ENCODE measurements around the gene AKAP12. TPM values are rescaled to one million over a fixed set of nuclear protein-coding genes. Genes with fewer than 3 reads are reported as not detected.

Gene AKAP12
- total RNA-seq, 1 donor from 2014 or later, result 53.9 TPM

DNA sequence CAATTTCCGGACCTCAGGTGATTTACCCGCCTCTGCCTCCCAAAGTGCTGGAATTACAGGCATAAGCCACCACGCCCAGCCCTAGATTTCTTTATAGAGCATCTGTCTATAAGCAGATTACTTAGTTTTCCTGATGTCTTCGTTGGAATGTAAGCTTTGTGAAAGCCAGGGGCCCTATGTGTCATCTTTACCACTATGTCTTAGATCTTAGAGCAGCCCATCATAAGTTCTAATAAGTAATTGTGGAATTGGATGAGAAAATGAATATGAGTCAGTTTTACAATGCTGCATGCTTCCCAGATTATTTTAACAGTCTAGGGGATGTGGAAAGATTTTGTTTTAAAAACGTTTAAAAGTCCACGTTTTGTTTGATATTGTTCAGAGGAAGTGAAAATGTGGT, 160.7 kb downstream of the AKAP12 start:
- no peak overlapping the region for H3K4me3 ChIP-seq
- TF ChIP-seq, protein P1, sequence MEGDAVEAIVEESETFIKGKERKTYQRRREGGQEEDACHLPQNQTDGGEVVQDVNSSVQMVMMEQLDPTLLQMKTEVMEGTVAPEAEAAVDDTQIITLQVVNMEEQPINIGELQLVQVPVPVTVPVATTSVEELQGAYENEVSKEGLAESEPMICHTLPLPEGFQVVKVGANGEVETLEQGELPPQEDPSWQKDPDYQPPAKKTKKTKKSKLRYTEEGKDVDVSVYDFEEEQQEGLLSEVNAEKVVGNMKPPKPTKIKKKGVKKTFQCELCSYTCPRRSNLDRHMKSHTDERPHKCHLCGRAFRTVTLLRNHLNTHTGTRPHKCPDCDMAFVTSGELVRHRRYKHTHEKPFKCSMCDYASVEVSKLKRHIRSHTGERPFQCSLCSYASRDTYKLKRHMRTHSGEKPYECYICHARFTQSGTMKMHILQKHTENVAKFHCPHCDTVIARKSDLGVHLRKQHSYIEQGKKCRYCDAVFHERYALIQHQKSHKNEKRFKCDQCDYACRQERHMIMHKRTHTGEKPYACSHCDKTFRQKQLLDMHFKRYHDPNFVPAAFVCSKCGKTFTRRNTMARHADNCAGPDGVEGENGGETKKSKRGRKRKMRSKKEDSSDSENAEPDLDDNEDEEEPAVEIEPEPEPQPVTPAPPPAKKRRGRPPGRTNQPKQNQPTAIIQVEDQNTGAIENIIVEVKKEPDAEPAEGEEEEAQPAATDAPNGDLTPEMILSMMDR (IDR thresholded peaks at IDR 0.05), result no peak
- intact Hi-C loops (cut with DNase I), result no loop called here

GRCh38 chr6:151402228-151402627, 162.5 kb downstream of the AKAP12 start:
- H3K4me1 ChIP-seq, result peaks cover 0 to 13% of the 10 kb centered on the region in 2 donors
- TF ChIP-seq, protein P1 (IDR thresholded peaks at IDR 0.05), result no peak
- no peaks in the 10 kb centered on the region for H3K27me3 ChIP-seq
- intact Hi-C loops (cut with DNase I), result no loop called here
- DNase-seq (ENCODE audit: low spot score in 2 of 2), result no peak
- H3K36me3 ChIP-seq, result peaks cover 9 to 27% of the 10 kb centered on the region in 2 donors
- no peak overlapping the region for H3K27ac ChIP-seq
- no peaks in the 10 kb centered on the region for H3K9me3 ChIP-seq
- H3K4me3 ChIP-seq, result no peak overlapping the region

More for the DNA sequence above, 160.7 kb downstream of the AKAP12 start:
- Histone ChIP-seq H3K27ac (no peak overlapping the region), H3K4me1 (peaks cover 0 to 15% of the 10 kb centered on the region in 2 donors), H3K9me3 (no peaks in the 10 kb centered on the region), H3K27me3 (no peaks in the 10 kb centered on the region), H3K36me3 (peaks cover 4 to 27% of the 10 kb centered on the region in 2 donors)
- no peak for DNase-seq (ENCODE audit: low spot score in 2 of 2)

GRCh38 chr6:151403919-151404308, 164.1 kb downstream of the AKAP12 start:
- no peak for DNase-seq (ENCODE audit: low spot score in 2 of 2)
- H3K9me3 ChIP-seq, result no peaks in the 10 kb centered on the region
- H3K27ac ChIP-seq, result peak overlapping the region in 1 of 2 donors; percentile 4
- no peak overlapping the region for H3K4me3 ChIP-seq
- intact Hi-C loops (cut with DNase I), result no loop called here
- peaks cover 16 to 35% of the 10 kb centered on the region in 2 donors for H3K36me3 ChIP-seq
- H3K27me3 ChIP-seq, result no peaks in the 10 kb centered on the region
- TF ChIP-seq, protein P1 (IDR thresholded peaks at IDR 0.05), result no peak
- H3K4me1 ChIP-seq, result peaks cover 0 to 9% of the 10 kb centered on the region in 2 donors

Other genes with a start within 250 kb of the AKAP12 start
- gene ZBTB2, start 151.6 kb downstream of the AKAP12 start, total RNA-seq, result 9.9 TPM
- gene RMND1, start 212.2 kb downstream of the AKAP12 start, total RNA-seq, result 3.8 TPM